H1 (cell line): ENCODE results near the gene CYB5R3. TPM values are rescaled to one million over a fixed set of nuclear protein-coding genes. Genes with fewer than 3 reads are reported as not detected.

Experiments
- CBX5 ChIP-seq: fragments of 300-800, 300-1000 bp; sonication (generic); IDR thresholded peaks from 2 replicates; pipeline ENCODE4 v1.7.1; 2016; ENCODE audit warnings: antibody characterized with exemption, low read length, low read depth
- polyA plus RNA-seq, 7 experiments: library from polyadenylated mRNA; depleted of rRNA in 3 of 7; stranded (reverse) in 5 of 7; unstranded in 2 of 7; fragments of >200 nt in 5 of 7; fragments of 200-250 nt in 2 of 7; gene quantifications; 1 replicate in 5 of 7; 2 replicates in 1 of 7; 4 replicates in 1 of 7; pipeline versions ENCODE4 v1.2.1 to v1.2.3, GENCODE V29; 2011 to 2013; ENCODE audit warnings: missing spikeins in 2 of 7, mixed read lengths in 2 of 7
- total RNA-seq: library from RNA; stranded (reverse); fragmentation: NEBNext Ultra II Directional; extraction: Animal tissue kit (Norgen Biotek cat#: 25700); gene quantifications from 2 replicates; pipeline ENCODE4 v1.2.1, GENCODE V29; 2021

The CYB5R3 gene
- total and polyA plus RNA-seq, 2 of the 8 experiments (the other 6 are each of a cell fraction or from before 2014, with no cell fraction given): 75.3 to 113 TPM

GRCh38 chr22:42644422-42645340 is 4.5 kb downstream of the CYB5R3 start (continued):
- no peak for TF ChIP-seq CBX5
- TF ChIP-seq, all 59 proteins: peak for 0
